ENCODE data around the gene JAKMIP1.

The JAKMIP1 gene

DNA sequence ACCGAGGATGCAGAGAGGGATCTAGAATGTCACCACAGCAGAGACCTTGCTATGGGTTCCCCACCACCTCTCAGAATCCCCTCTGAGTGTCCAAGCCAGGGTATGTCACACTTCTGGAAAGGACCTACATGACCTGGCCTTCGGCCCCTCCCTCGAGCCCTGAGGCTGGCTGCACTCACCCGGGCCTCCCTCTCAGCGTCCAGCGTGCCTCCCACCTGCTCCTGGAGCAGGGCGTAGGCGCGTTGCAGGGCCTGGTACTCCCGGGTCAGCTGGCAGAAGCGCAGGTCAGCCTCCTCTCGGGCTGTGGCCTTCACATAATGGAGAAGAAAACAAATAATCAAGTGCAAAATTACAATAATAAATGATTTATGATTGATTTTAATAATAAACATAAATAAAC, 138.2 kb downstream of the JAKMIP1 start:
- Histone ChIP-seq H3K4me2 (ENCODE audit: low read depth, low read length, poor library complexity, severe bottlenecking) (no peak overlapping the region), H3K27me3 (ENCODE audit: insufficient read depth, low read length, poor library complexity, severe bottlenecking) (no peaks in the 10 kb centered on the region), H3F3A (ENCODE audit: low read depth) (no peaks in the 10 kb centered on the region), H4K20me1 (ENCODE audit: insufficient read depth, low read length, poor library complexity, severe bottlenecking) (no peaks in the 10 kb centered on the region), H3K9ac (ENCODE audit: low read depth, low read length, poor library complexity, severe bottlenecking) (no peak overlapping the region), H3K9me2 (replicated peaks; ENCODE audit: low read depth, low read length) (no peaks in the 10 kb centered on the region), H3K36me3 (ENCODE audit: insufficient read depth, low read length) (no peaks in the 10 kb centered on the region), H3K4me1 (ENCODE audit: insufficient read depth, low read length, poor library complexity, severe bottlenecking) (no peaks in the 10 kb centered on the region), H3K79me2 (ENCODE audit: insufficient read depth, low read length) (no peaks in the 10 kb centered on the region), H2AFZ (ENCODE audit: low read length) (no peak overlapping the region), H3K9me3 (ENCODE audit: insufficient read depth, low read depth, low read length) (peaks cover 11% of the 10 kb centered on the region; the same call in 1 of the 2 replicates), H3K4me3 (ENCODE audit: low read length, poor library complexity, severe bottlenecking) (no peak overlapping the region)
- TF ChIP-seq EZH2phosphoT487 (IDR thresholded peaks at IDR 0.05; ENCODE audit: borderline replicate concordance) (no peak), CTCF (conservative IDR thresholded peaks at IDR 0.05; ENCODE audit: low read length) (no peak)

- H3K79me2 ChIP-seq (ENCODE audit: insufficient read depth, low read length), result no peaks in the 10 kb centered on the region
- no peaks in the 10 kb centered on the region for H3F3A ChIP-seq (ENCODE audit: low read depth)
- TF ChIP-seq CTCF (conservative IDR thresholded peaks at IDR 0.05; ENCODE audit: low read length) (no peak), EZH2phosphoT487 (IDR thresholded peaks at IDR 0.05; ENCODE audit: borderline replicate concordance) (no peak)
- no peak overlapping the region for H3K4me3 ChIP-seq (ENCODE audit: low read length, poor library complexity, severe bottlenecking)
- no peak overlapping the region for H2AFZ ChIP-seq (ENCODE audit: low read length)
- H3K9ac ChIP-seq (ENCODE audit: low read depth, low read length, poor library complexity, severe bottlenecking), result no peak overlapping the region
- H3K36me3 ChIP-seq (ENCODE audit: insufficient read depth, low read length), result no peaks in the 10 kb centered on the region
- no peaks in the 10 kb centered on the region for H3K9me2 ChIP-seq (replicated peaks; ENCODE audit: low read depth, low read length)
- H4K20me1 ChIP-seq (ENCODE audit: insufficient read depth, low read length, poor library complexity, severe bottlenecking), result no peaks in the 10 kb centered on the region
- H3K4me2 ChIP-seq (ENCODE audit: low read depth, low read length, poor library complexity, severe bottlenecking), result no peak overlapping the region
- H3K4me1 ChIP-seq (ENCODE audit: insufficient read depth, low read length, poor library complexity, severe bottlenecking), result no peaks in the 10 kb centered on the region
- no peaks in the 10 kb centered on the region for H3K27me3 ChIP-seq (ENCODE audit: insufficient read depth, low read length, poor library complexity, severe bottlenecking)
- H3K9me3 ChIP-seq (ENCODE audit: insufficient read depth, low read depth, low read length), result peaks cover 11% of the 10 kb centered on the region; the same call in 1 of the 2 replicates
Measured at GRCh38 chr4:6059375-6059805, 141.0 kb downstream of the JAKMIP1 start.

DNA sequence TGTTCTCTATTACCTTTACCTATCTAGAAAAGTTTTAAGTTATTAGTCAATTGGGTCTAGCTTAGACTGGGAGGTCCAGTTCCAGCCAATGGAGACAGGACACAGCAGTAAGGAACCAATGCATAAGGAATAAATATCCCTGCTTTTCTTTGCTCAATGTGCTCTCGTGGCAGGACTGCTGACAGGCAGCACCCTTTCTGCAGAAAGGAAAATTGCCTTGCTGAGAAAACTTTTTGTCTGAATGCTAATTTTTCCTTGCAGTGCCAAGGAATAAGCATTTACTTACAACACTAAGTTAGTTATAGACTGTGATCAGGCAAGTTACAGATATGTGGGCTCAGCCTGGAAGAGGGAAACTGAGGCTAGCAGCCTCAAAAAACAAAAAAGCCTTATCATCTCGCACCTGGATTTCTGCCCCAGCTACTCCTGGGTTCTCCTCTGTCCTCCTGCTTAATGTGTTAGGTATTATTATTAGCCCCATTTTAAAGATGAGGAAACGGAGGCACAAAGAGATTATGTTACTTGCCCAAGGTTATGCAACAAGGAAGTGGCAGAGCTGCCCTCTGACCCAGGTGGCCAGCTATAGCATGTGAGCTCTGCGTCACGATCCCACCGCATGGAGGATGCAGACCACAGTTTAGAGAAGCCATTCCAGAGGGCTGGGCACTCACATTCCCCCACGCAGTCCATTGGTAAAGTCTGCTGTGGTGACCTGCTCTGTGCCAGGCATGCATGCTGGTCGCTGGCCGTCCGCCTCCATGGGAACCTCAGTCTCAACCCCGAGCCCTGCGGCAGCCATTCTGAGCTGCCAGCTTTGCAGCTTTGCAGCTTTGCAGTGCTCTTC, 141.6 kb downstream of the JAKMIP1 start:
- Histone ChIP-seq H3K36me3 (ENCODE audit: insufficient read depth, low read length) (no peaks in the 10 kb centered on the region), H4K20me1 (ENCODE audit: insufficient read depth, low read length, poor library complexity, severe bottlenecking) (no peaks in the 10 kb centered on the region), H3K9ac (ENCODE audit: low read depth, low read length, poor library complexity, severe bottlenecking) (no peak overlapping the region), H2AFZ (ENCODE audit: low read length) (no peak overlapping the region), H3F3A (ENCODE audit: low read depth) (no peaks in the 10 kb centered on the region), H3K4me1 (ENCODE audit: insufficient read depth, low read length, poor library complexity, severe bottlenecking) (no peaks in the 10 kb centered on the region), H3K4me2 (ENCODE audit: low read depth, low read length, poor library complexity, severe bottlenecking) (no peak overlapping the region), H3K27me3 (ENCODE audit: insufficient read depth, low read length, poor library complexity, severe bottlenecking) (no peaks in the 10 kb centered on the region), H3K79me2 (ENCODE audit: insufficient read depth, low read length) (no peaks in the 10 kb centered on the region), H3K9me2 (replicated peaks; ENCODE audit: low read depth, low read length) (no peaks in the 10 kb centered on the region), H3K4me3 (ENCODE audit: low read length, poor library complexity, severe bottlenecking) (no peak overlapping the region), H3K9me3 (ENCODE audit: insufficient read depth, low read depth, low read length) (peaks cover 11% of the 10 kb centered on the region; the same call in 1 of the 2 replicates)
- TF ChIP-seq CTCF (conservative IDR thresholded peaks at IDR 0.05; ENCODE audit: low read length) (no peak), EZH2phosphoT487 (IDR thresholded peaks at IDR 0.05; ENCODE audit: borderline replicate concordance) (no peak)

All from Loucy (cell line).